Measurements from ENCODE around the gene GSG1L. TPM values are rescaled to one million over a fixed set of nuclear protein-coding genes. Genes with fewer than 3 reads are reported as not detected.
A peak's percentile ranks its signal among the peaks of the same experiment; 100 is the strongest.

GSG1L gene
- total RNA-seq, 1 experiment from 2014 or later = not detected

GRCh38 chr16:27775254-27775653 is 288.3 kb downstream of the GSG1L start:
- no peak for DNase-seq (ENCODE audit: low spot score)

GRCh38 chr16:27774779-27775178 is 288.7 kb downstream of the GSG1L start:
- DNase-seq (ENCODE audit: low spot score) = no peak

- no peak for DNase-seq (ENCODE audit: low spot score)
These were observed 290.2 kb downstream of the GSG1L start for GRCh38 chr16:27773344-27773743.

- no peak for DNase-seq (ENCODE audit: low spot score)
These were observed 291.3 kb downstream of the GSG1L start for GRCh38 chr16:27772093-27772825.

GRCh38 chr16:27771201-27771910 is 292.2 kb downstream of the GSG1L start:
- DNase-seq (ENCODE audit: low spot score) = no peak

- no peak for DNase-seq (ENCODE audit: low spot score)
These were observed 293.0 kb downstream of the GSG1L start for GRCh38 chr16:27770271-27771196.

- DNase-seq (ENCODE audit: low spot score) = peak; percentile 93
These were observed 293.8 kb downstream of the GSG1L start for GRCh38 chr16:27769561-27770255.

- DNase-seq (ENCODE audit: low spot score) = no peak
These were observed 294.8 kb downstream of the GSG1L start for GRCh38 chr16:27768651-27769272.

- no peak for DNase-seq (ENCODE audit: low spot score)
These were observed 295.4 kb downstream of the GSG1L start for GRCh38 chr16:27767971-27768591.

- DNase-seq (ENCODE audit: low spot score) = no peak
These were observed 296.4 kb downstream of the GSG1L start for GRCh38 chr16:27767081-27767480.

GRCh38 chr16:27766236-27766925 is 297.1 kb downstream of the GSG1L start:
- DNase-seq (ENCODE audit: low spot score) = no peak

GRCh38 chr16:27764869-27765675 is 298.4 kb downstream of the GSG1L start:
- DNase-seq (ENCODE audit: low spot score) = no peak

- no peak for DNase-seq (ENCODE audit: low spot score)
These were observed 299.1 kb downstream of the GSG1L start for GRCh38 chr16:27764427-27764826.

GRCh38 chr16:27762441-27762840 is 301.1 kb downstream of the GSG1L start:
- peak; percentile 97 for DNase-seq (ENCODE audit: low spot score)

GRCh38 chr16:27761816-27762215 is 301.7 kb downstream of the GSG1L start:
- DNase-seq (ENCODE audit: low spot score) = no peak

GRCh38 chr16:27760789-27761176 is 302.7 kb downstream of the GSG1L start:
- DNase-seq (ENCODE audit: low spot score) = no peak

- DNase-seq (ENCODE audit: low spot score) = no peak
These were observed 303.3 kb downstream of the GSG1L start for GRCh38 chr16:27759967-27760788.

GRCh38 chr16:27759301-27759871 is 304.1 kb downstream of the GSG1L start:
- DNase-seq (ENCODE audit: low spot score) = peak; percentile 76
